CD4-positive, CD25-positive, alpha-beta regulatory T cell (primary cell): ENCODE data around the gene OPN1SW. TPM values are rescaled to one million over a fixed set of nuclear protein-coding genes. Genes with fewer than 3 reads are reported as not detected.

Experiments
- ATAC-seq, 2 donors: fragments of 150-1000 bp; cut with Tn5 transposase; one replicate each; pipeline ENCODE4 v1.10.0; 2021; ENCODE audit warnings: low read depth in 2 of 2, moderate number of reproducible peaks in 2 of 2, moderate library complexity in 1 of 2
- DNase-seq, 3 donors: peaks; one replicate each; pipeline versions ENCODE4 v3.0.0 to v3.0.0-alpha.2; 2012 to 2022; ENCODE audit warnings: mixed read lengths in 1 of 3
- H3K27ac ChIP-seq: one replicate; pipeline ENCODE4 v1.7.0; 2013; ENCODE audit warnings: mild to moderate bottlenecking, low read length; ENCODE audit not compliant: insufficient read depth, poor library complexity, severe bottlenecking
- H3K27me3 ChIP-seq: one replicate; pipeline ENCODE4 v1.7.0; 2013; ENCODE audit warnings: low read length; ENCODE audit not compliant: control insufficient read depth, insufficient read depth
- H3K36me3 ChIP-seq: one replicate; pipeline ENCODE4 v1.7.0; 2013; ENCODE audit warnings: mild to moderate bottlenecking, low read length, moderate library complexity; ENCODE audit not compliant: control insufficient read depth, insufficient read depth
- H3K4me1 ChIP-seq: 2 replicates; pipeline ENCODE4 v1.7.0; 2013; ENCODE audit warnings: mild to moderate bottlenecking, low read length; ENCODE audit not compliant: insufficient read depth, control insufficient read depth, poor library complexity, severe bottlenecking
- H3K4me3 ChIP-seq: one replicate; pipeline ENCODE4 v1.7.0; 2013; ENCODE audit warnings: low read depth, mild to moderate bottlenecking, low read length, moderate library complexity
- H3K9me3 ChIP-seq, 2 experiments: 1 replicate in 1 of 2; 2 replicates in 1 of 2; pipeline ENCODE4 v1.7.0; 2013; ENCODE audit warnings: low read length in 2 of 2, mild to moderate bottlenecking in 1 of 2, moderate library complexity in 1 of 2; ENCODE audit not compliant: control insufficient read depth in 2 of 2
- H3K27ac Mint-ChIP-seq, 3 donors: one replicate each; pipeline ENCODE4 v1.8.0; 2020 to 2022; ENCODE audit warnings: mild to moderate bottlenecking in 3 of 3, mixed read lengths in 3 of 3, moderate library complexity in 2 of 3
- H3K27me3 Mint-ChIP-seq: one replicate; pipeline ENCODE4 v1.8.0; 2022; ENCODE audit warnings: mild to moderate bottlenecking, mixed read lengths
- H3K36me3 Mint-ChIP-seq: one replicate; pipeline ENCODE4 v1.8.0; 2020; ENCODE audit warnings: mixed read lengths
- H3K4me1 Mint-ChIP-seq, 4 donors: one replicate each; pipeline ENCODE4 v1.8.0; 2020 to 2022; ENCODE audit warnings: mixed read lengths in 4 of 4, mild to moderate bottlenecking in 1 of 4
- H3K4me3 Mint-ChIP-seq, 4 donors: one replicate each; pipeline ENCODE4 v1.8.0; 2020 to 2022; ENCODE audit warnings: mild to moderate bottlenecking in 4 of 4, mixed read lengths in 4 of 4, moderate library complexity in 3 of 4
- H3K9me3 Mint-ChIP-seq, 7 donors: one replicate each; pipeline ENCODE4 v1.8.0; 2020 to 2022; ENCODE audit warnings: mixed read lengths in 7 of 7, mild to moderate bottlenecking in 3 of 7, moderate library complexity in 2 of 7
- polyA plus RNA-seq, 4 donors: library from polyadenylated mRNA; unstranded; fragments of 300-500 nt; fragmentation: Illumina TruSeq; gene quantifications; one replicate each; pipeline ENCODE4 v1.2.3, GENCODE V29; 2021
- total RNA-seq: library from RNA; stranded (reverse); gene quantifications from one replicate; pipeline ENCODE4 v1.2.3, GENCODE V29; 2022

The OPN1SW gene
- total and polyA plus RNA-seq, 5 donors from 2014 or later: not detected

- Histone ChIP-seq H3K9me3 (no peaks in the 10 kb centered on the region), H3K27ac (no peak overlapping the region), H3K27me3 (no peaks in the 10 kb centered on the region), H3K4me3 (no peak overlapping the region), H3K4me1 (no peaks in the 10 kb centered on the region), H3K36me3 (peaks cover 10% of the 10 kb centered on the region)
- peaks cover 0 to 6% (median under 1%) of the 10 kb centered on the region in 4 donors for H3K4me1 Mint-ChIP-seq
- DNase-seq (no peak), ATAC-seq (no peak)
- no peaks in the 10 kb centered on the region for H3K9me3 Mint-ChIP-seq
- peaks cover 26% of the 10 kb centered on the region for H3K36me3 Mint-ChIP-seq
- H3K4me3 Mint-ChIP-seq: no peak overlapping the region
- no peak overlapping the region for H3K27ac Mint-ChIP-seq
- no peaks in the 10 kb centered on the region for H3K27me3 Mint-ChIP-seq
Observed at GRCh38 chr7:128800567-128800966, 25.0 kb upstream of the OPN1SW start.

GRCh38 chr7:128799451-128799850, 23.9 kb upstream of the OPN1SW start:
- H3K36me3 Mint-ChIP-seq: peaks cover 26% of the 10 kb centered on the region
- H3K27me3 Mint-ChIP-seq: no peaks in the 10 kb centered on the region
- H3K27me3 ChIP-seq: no peaks in the 10 kb centered on the region
- H3K4me1 Mint-ChIP-seq: peaks cover 0 to 6% (median under 1%) of the 10 kb centered on the region in 4 donors
- H3K4me1 ChIP-seq: no peaks in the 10 kb centered on the region
- no peaks in the 10 kb centered on the region for H3K9me3 ChIP-seq
- H3K36me3 ChIP-seq: peaks cover under 1% of the 10 kb centered on the region
- no peaks in the 10 kb centered on the region for H3K9me3 Mint-ChIP-seq
- H3K4me3 Mint-ChIP-seq: no peak overlapping the region
- H3K4me3 ChIP-seq: no peak overlapping the region
- H3K27ac Mint-ChIP-seq: no peak overlapping the region
- DNase-seq (no peak), ATAC-seq (no peak)
- H3K27ac ChIP-seq: no peak overlapping the region

GRCh38 chr7:128796327-128796726, 20.7 kb upstream of the OPN1SW start:
- no peak overlapping the region for H3K4me3 ChIP-seq
- no peak overlapping the region for H3K27ac Mint-ChIP-seq
- H3K27ac ChIP-seq: no peak overlapping the region
- no peaks in the 10 kb centered on the region for H3K9me3 Mint-ChIP-seq
- H3K27me3 ChIP-seq: no peaks in the 10 kb centered on the region
- ATAC-seq (no peak), DNase-seq (no peak)
- H3K4me3 Mint-ChIP-seq: no peak overlapping the region
- peaks cover 22% of the 10 kb centered on the region for H3K36me3 Mint-ChIP-seq
- H3K36me3 ChIP-seq: no peaks in the 10 kb centered on the region
- peaks cover 9% of the 10 kb centered on the region for H3K4me1 ChIP-seq
- peaks cover 1 to 13% (median 8%) of the 10 kb centered on the region in 4 donors for H3K4me1 Mint-ChIP-seq
- no peaks in the 10 kb centered on the region for H3K9me3 ChIP-seq
- H3K27me3 Mint-ChIP-seq: no peaks in the 10 kb centered on the region

- H3K27me3 Mint-ChIP-seq: peaks cover 4% of the 10 kb centered on the region
- H3K36me3 ChIP-seq: no peaks in the 10 kb centered on the region
- H3K9me3 Mint-ChIP-seq: no peaks in the 10 kb centered on the region
- H3K9me3 ChIP-seq: no peaks in the 10 kb centered on the region
- H3K27ac Mint-ChIP-seq: no peak overlapping the region
- ATAC-seq: no peak
- H3K4me3 ChIP-seq: no peak overlapping the region
- H3K27ac ChIP-seq: no peak overlapping the region
- H3K4me1 ChIP-seq: peaks cover 16% of the 10 kb centered on the region
- peaks cover 4 to 17% (median 10%) of the 10 kb centered on the region in 4 donors for H3K4me1 Mint-ChIP-seq
- no peaks in the 10 kb centered on the region for H3K27me3 ChIP-seq
- DNase-seq: no peak
- H3K36me3 Mint-ChIP-seq: peaks cover 18% of the 10 kb centered on the region
- peak overlapping the region in 1 of 4 donors; percentile 66 for H3K4me3 Mint-ChIP-seq
Observed at GRCh38 chr7:128795129-128795528, 19.5 kb upstream of the OPN1SW start.

GRCh38 chr7:128794436-128794835, 18.8 kb upstream of the OPN1SW start:
- peak overlapping the region in 1 of 4 donors; percentile 82 for H3K4me3 Mint-ChIP-seq
- no peaks in the 10 kb centered on the region for H3K9me3 Mint-ChIP-seq
- Histone ChIP-seq H3K9me3 (no peaks in the 10 kb centered on the region), H3K4me3 (no peak overlapping the region), H3K27me3 (no peaks in the 10 kb centered on the region), H3K36me3 (no peaks in the 10 kb centered on the region), H3K4me1 (peaks cover 17% of the 10 kb centered on the region), H3K27ac (no peak overlapping the region)
- no peak overlapping the region for H3K27ac Mint-ChIP-seq
- ATAC-seq (no peak), DNase-seq (no peak)
- H3K36me3 Mint-ChIP-seq: peaks cover 18% of the 10 kb centered on the region
- H3K27me3 Mint-ChIP-seq: peaks cover 4% of the 10 kb centered on the region
- peaks cover 5 to 21% (median 13%) of the 10 kb centered on the region in 4 donors for H3K4me1 Mint-ChIP-seq

GRCh38 chr7:128794020-128794419, 18.4 kb upstream of the OPN1SW start:
- no peaks in the 10 kb centered on the region for H3K27me3 ChIP-seq
- H3K27ac Mint-ChIP-seq: peak overlapping the region in 1 of 3 donors; percentile 53
- no peaks in the 10 kb centered on the region for H3K36me3 ChIP-seq
- DNase-seq: peak in 2 of 3 donors; percentile 18 to 49
- peaks cover 4% of the 10 kb centered on the region for H3K27me3 Mint-ChIP-seq
- peaks cover 5 to 25% (median 13%) of the 10 kb centered on the region in 4 donors for H3K4me1 Mint-ChIP-seq
- ATAC-seq: no peak
- peak overlapping the region in 2 of 4 donors; percentile 82 to 83 for H3K4me3 Mint-ChIP-seq
- no peak overlapping the region for H3K4me3 ChIP-seq
- peaks cover 17% of the 10 kb centered on the region for H3K4me1 ChIP-seq
- no peaks in the 10 kb centered on the region for H3K9me3 Mint-ChIP-seq
- H3K36me3 Mint-ChIP-seq: peaks cover 18% of the 10 kb centered on the region
- no peaks in the 10 kb centered on the region for H3K9me3 ChIP-seq
- no peak overlapping the region for H3K27ac ChIP-seq

GRCh38 chr7:128793181-128793547, 17.6 kb upstream of the OPN1SW start:
- no peak for DNase-seq
- Histone ChIP-seq H3K27ac (no peak overlapping the region), H3K4me1 (peaks cover 17% of the 10 kb centered on the region), H3K4me3 (no peak overlapping the region), H3K36me3 (no peaks in the 10 kb centered on the region), H3K9me3 (no peaks in the 10 kb centered on the region), H3K27me3 (no peaks in the 10 kb centered on the region)
- Mint-ChIP-seq H3K4me1 (peaks cover 3 to 26% (median 13%) of the 10 kb centered on the region in 4 donors), H3K36me3 (peaks cover 14% of the 10 kb centered on the region), H3K4me3 (peak overlapping the region; percentile 64 to 91 (median 77)), H3K27ac (no peak overlapping the region), H3K27me3 (peaks cover 4% of the 10 kb centered on the region), H3K9me3 (no peaks in the 10 kb centered on the region)
- no peak for ATAC-seq

GRCh38 chr7:128792471-128793180, 17.0 kb upstream of the OPN1SW start:
- Mint-ChIP-seq H3K9me3 (no peaks in the 10 kb centered on the region), H3K4me3 (peak overlapping the region; percentile 64 to 91 (median 77)), H3K4me1 (peaks cover 3 to 26% (median 14%) of the 10 kb centered on the region in 4 donors), H3K27ac (peak overlapping the region in 1 of 3 donors; percentile 26), H3K36me3 (peaks cover 14% of the 10 kb centered on the region), H3K27me3 (peaks cover 4% of the 10 kb centered on the region)
- Histone ChIP-seq H3K4me1 (peaks cover 17% of the 10 kb centered on the region), H3K36me3 (no peaks in the 10 kb centered on the region), H3K27ac (no peak overlapping the region), H3K27me3 (no peaks in the 10 kb centered on the region), H3K9me3 (no peaks in the 10 kb centered on the region), H3K4me3 (no peak overlapping the region)
- no peak for DNase-seq
- ATAC-seq: no peak
